Fibroblast of lung (primary cell): Measurements from ENCODE around the gene SH3TC1.

Experiments
- EZH2 ChIP-seq: IDR thresholded peaks from 2 replicates; pipeline ENCODE4 v1.5.1; 2012; ENCODE audit warnings: low read length, control low read depth, mild to moderate bottlenecking; ENCODE audit errors: missing control alignments
- TF ChIP-seq, protein P1 (sequence below), 2 donors: IDR thresholded peaks in 1 of 2; conservative IDR thresholded peaks in 1 of 2; 1 replicate in 1 of 2; 2 replicates in 1 of 2; pipeline ENCODE4 v1.5.1; 2011 to 2012; ENCODE audit warnings: low read length in 2 of 2, control low read depth in 1 of 2, inconsistent platforms in 1 of 2, low read depth in 1 of 2, mild to moderate bottlenecking in 1 of 2

- TF ChIP-seq, protein P1, sequence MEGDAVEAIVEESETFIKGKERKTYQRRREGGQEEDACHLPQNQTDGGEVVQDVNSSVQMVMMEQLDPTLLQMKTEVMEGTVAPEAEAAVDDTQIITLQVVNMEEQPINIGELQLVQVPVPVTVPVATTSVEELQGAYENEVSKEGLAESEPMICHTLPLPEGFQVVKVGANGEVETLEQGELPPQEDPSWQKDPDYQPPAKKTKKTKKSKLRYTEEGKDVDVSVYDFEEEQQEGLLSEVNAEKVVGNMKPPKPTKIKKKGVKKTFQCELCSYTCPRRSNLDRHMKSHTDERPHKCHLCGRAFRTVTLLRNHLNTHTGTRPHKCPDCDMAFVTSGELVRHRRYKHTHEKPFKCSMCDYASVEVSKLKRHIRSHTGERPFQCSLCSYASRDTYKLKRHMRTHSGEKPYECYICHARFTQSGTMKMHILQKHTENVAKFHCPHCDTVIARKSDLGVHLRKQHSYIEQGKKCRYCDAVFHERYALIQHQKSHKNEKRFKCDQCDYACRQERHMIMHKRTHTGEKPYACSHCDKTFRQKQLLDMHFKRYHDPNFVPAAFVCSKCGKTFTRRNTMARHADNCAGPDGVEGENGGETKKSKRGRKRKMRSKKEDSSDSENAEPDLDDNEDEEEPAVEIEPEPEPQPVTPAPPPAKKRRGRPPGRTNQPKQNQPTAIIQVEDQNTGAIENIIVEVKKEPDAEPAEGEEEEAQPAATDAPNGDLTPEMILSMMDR (conservative IDR thresholded peaks at IDR 0.05 in 1 of 2, IDR thresholded peaks at IDR 0.05 in 1 of 2; ENCODE audit: low read depth in 1 of 2, low read length in 2 of 2), result no peak
- no peak for TF ChIP-seq EZH2
Observed at GRCh38 chr4:8215641-8216442, 16.8 kb downstream of the SH3TC1 start.
